Endothelial cell of umbilical vein (primary cell): ENCODE measurements around the gene CAP2. TPM values are rescaled to one million over a fixed set of nuclear protein-coding genes. Genes with fewer than 3 reads are reported as not detected.

ENCODE experiments used
- BruUV-seq: library from RNA; stranded (reverse); fragments of 400-500 nt; replicated peaks from 2 replicates; lab custom pipeline; 2021; lab: Mats Ljungman, UMichigan
- CTCF ChIA-PET: fragments of 300-600, 350-600 bp; sonication (Branson Sonifier 250); formaldehyde crosslinking; loops from one replicate; lab custom pipeline; 2021; ENCODE audit warnings: antibody characterized with exemption, inconsistent platforms; lab: Charles Lee
- POLR2A ChIA-PET: fragments of 300-600, 350-600 bp; sonication (Branson Sonifier 250); formaldehyde crosslinking; loops from one replicate; lab custom pipeline; 2021; ENCODE audit warnings: antibody characterized with exemption, inconsistent platforms; lab: Charles Lee
- DNase-seq: peaks from one replicate; pipeline ENCODE4 v3.0.0-alpha.2; 2011; ENCODE audit warnings: low read depth, low spot score
- FAIRE-seq: peaks from 2 replicates; lab custom pipeline; 2011; peaks lifted over from hg19 to GRCh38; lab: Jason Lieb, UNC
- H2AFZ ChIP-seq: 2 replicates; pipeline ENCODE4 v1.6.0; 2012; ENCODE audit warnings: low read depth, low read length, control low read depth, inconsistent platforms
- H3K27ac ChIP-seq: 2 replicates; pipeline ENCODE4 v1.5.1; 2011; ENCODE audit warnings: low read depth, mild to moderate bottlenecking, control low read depth, low read length, moderate library complexity; ENCODE audit not compliant: insufficient read depth
- H3K27me3 ChIP-seq, 2 experiments: 2 replicates each; pipeline versions ENCODE4 v1.6.0 to v1.6.1; 2011; ENCODE audit warnings: low read length in 2 of 2, mixed read lengths in 1 of 2; ENCODE audit not compliant: control insufficient read depth in 2 of 2, insufficient read depth in 2 of 2
- H3K36me3 ChIP-seq, 2 experiments: 2 replicates in 1 of 2; 3 replicates in 1 of 2; pipeline ENCODE4 v1.5.1; 2011; ENCODE audit warnings: low read length in 2 of 2, mild to moderate bottlenecking in 1 of 2, moderate library complexity in 1 of 2; ENCODE audit not compliant: control insufficient read depth in 2 of 2, insufficient read depth in 2 of 2; ENCODE audit errors: extremely low read depth in 1 of 2
- H3K4me1 ChIP-seq: 3 replicates; pipeline ENCODE4 v1.5.1; 2011; ENCODE audit warnings: mild to moderate bottlenecking, low read length; ENCODE audit not compliant: control insufficient read depth, insufficient read depth; ENCODE audit errors: extremely low read depth
- H3K4me2 ChIP-seq: 2 replicates; pipeline ENCODE4 v1.6.1; 2011; ENCODE audit warnings: low read length, control low read depth, mixed read lengths; ENCODE audit not compliant: insufficient read depth
- H3K4me3 ChIP-seq, 3 experiments: fragments of 200-600 bp in 1 of 3; sonication (generic), shearing (Covaris generic) in 1 of 3; replicated peaks in 1 of 3; 2 replicates each; pipeline ENCODE4 v1.5.1; 2011 to 2016; ENCODE audit warnings: control low read depth in 3 of 3, low read length in 3 of 3, mild to moderate bottlenecking in 2 of 3, inconsistent platforms in 1 of 3, low read depth in 1 of 3, moderate library complexity in 1 of 3; ENCODE audit not compliant: insufficient read depth in 1 of 3
- H3K79me2 ChIP-seq: 2 replicates; pipeline ENCODE4 v1.6.0; 2012; ENCODE audit warnings: low read length, inconsistent platforms; ENCODE audit not compliant: control insufficient read depth, insufficient read depth
- H3K9ac ChIP-seq: replicated peaks from 2 replicates; pipeline ENCODE3; 2011; ENCODE audit warnings: low read length, control low read depth; ENCODE audit not compliant: insufficient read depth; ENCODE audit errors: extremely low read depth
- H3K9me1 ChIP-seq: replicated peaks from 3 replicates; pipeline ENCODE4 v1.6.0; 2011; ENCODE audit warnings: mild to moderate bottlenecking, low read length; ENCODE audit not compliant: control insufficient read depth, insufficient read depth; ENCODE audit errors: extremely low read depth
- H3K9me3 ChIP-seq: replicated peaks from 2 replicates; pipeline ENCODE4 v1.5.1; 2012; ENCODE audit warnings: low read length, inconsistent platforms; ENCODE audit not compliant: control insufficient read depth, insufficient read depth
- H4K20me1 ChIP-seq: replicated peaks from 2 replicates; pipeline ENCODE3; 2011; ENCODE audit warnings: mild to moderate bottlenecking, low read length; ENCODE audit not compliant: control insufficient read depth, insufficient read depth; ENCODE audit errors: extremely low read depth
- CTCF ChIP-seq, 2 donors: IDR thresholded peaks; 1 replicate in 1 of 2; 2 replicates in 1 of 2; pipeline ENCODE4 v1.5.1; 2011; ENCODE audit warnings: low read length in 2 of 2, mild to moderate bottlenecking in 2 of 2, moderate library complexity in 2 of 2, control low read depth in 1 of 2, inconsistent platforms in 1 of 2, low read depth in 1 of 2; ENCODE audit not compliant: insufficient read depth in 1 of 2; ENCODE audit errors: extremely low read depth in 1 of 2
- EZH2 ChIP-seq: IDR thresholded peaks from 2 replicates; pipeline ENCODE4 v1.6.1; 2012; ENCODE audit warnings: borderline replicate concordance, low read depth, mild to moderate bottlenecking, moderate library complexity, low read length, inconsistent platforms; ENCODE audit not compliant: severe bottlenecking
- FOS ChIP-seq: IDR thresholded peaks from 2 replicates; pipeline ENCODE4 v1.6.1; 2011; ENCODE audit warnings: mild to moderate bottlenecking, low read length, moderate library complexity, borderline replicate concordance; ENCODE audit not compliant: insufficient read depth
- GATA2 ChIP-seq: IDR thresholded peaks from 2 replicates; pipeline ENCODE4 v1.7.0; 2011; ENCODE audit warnings: low read depth, mild to moderate bottlenecking, moderate library complexity, mixed read lengths, low read length; ENCODE audit not compliant: insufficient read length, insufficient read depth
- JUN ChIP-seq: IDR thresholded peaks from 2 replicates; pipeline ENCODE4 v1.6.1; 2011; ENCODE audit warnings: borderline replicate concordance, low read depth; ENCODE audit not compliant: insufficient read length, insufficient read depth
- MAX ChIP-seq: IDR thresholded peaks from 2 replicates; pipeline ENCODE4 v1.6.1; 2011; ENCODE audit not compliant: insufficient read depth, insufficient read length
- MYC ChIP-seq: IDR thresholded peaks from one replicate; pipeline ENCODE4 v1.6.1; 2011; ENCODE audit warnings: mild to moderate bottlenecking, low read depth, low read length
- POLR2A ChIP-seq: IDR thresholded peaks from 2 replicates; pipeline ENCODE4 v1.6.1; 2012; ENCODE audit warnings: low read depth, mild to moderate bottlenecking, control low read depth, low read length
- POLR2AphosphoS5 ChIP-seq: IDR thresholded peaks from 2 replicates; pipeline ENCODE4 v1.6.1; 2012; ENCODE audit warnings: low read depth, mild to moderate bottlenecking, control low read depth, low read length, moderate library complexity; ENCODE audit not compliant: insufficient read depth
- dilution Hi-C: fragments of 300-500 bp; cut with MboI; formaldehyde crosslinking; loops from one replicate; pipeline ENCODE4 v1.15.0; 2019; ENCODE audit warnings: low sequenced_read_pairs; ENCODE audit not compliant: extremely low pct_ligation_motif_present
- intact Hi-C: fragments of 100-400 bp; cut with micrococcal nuclease; formaldehyde crosslinking; loops from one replicate; pipeline ENCODE4 v1.10.0; 2022
- polyA plus RNA-seq, 4 experiments: library from polyadenylated mRNA; depleted of rRNA in 3 of 4; stranded (reverse) in 3 of 4; unstranded in 1 of 4; fragments of >200 nt; gene quantifications; 2 replicates each; pipeline versions ENCODE4 v1.2.1 to v1.2.3, GENCODE V29; 2011 to 2012; ENCODE audit warnings: missing spikeins in 1 of 4
- total RNA-seq: library from RNA; stranded (reverse); gene quantifications from 2 replicates; pipeline ENCODE4 v1.2.3, GENCODE V29; 2021

The CAP2 gene
- total and polyA plus RNA-seq, 2 donors (not counting 3 experiments of a cell fraction or from before 2014, with no cell fraction given), result 12.2 to 21.3 TPM

GRCh38 chr6:17474289-17474688 is 80.9 kb downstream of the CAP2 start:
- no peak for TF ChIP-seq CTCF (IDR thresholded peaks at IDR 0.05; ENCODE audit: extremely low read depth in 1 of 2, insufficient read depth in 1 of 2, low read depth in 1 of 2, low read length in 2 of 2)
- no peak for TF ChIP-seq POLR2A
- no peak for TF ChIP-seq EZH2
- TF ChIP-seq MYC, result no peak
- no peak for TF ChIP-seq GATA2
- TF ChIP-seq POLR2AphosphoS5, result no peak
- no peak for TF ChIP-seq FOS
- TF ChIP-seq JUN, result no peak
- TF ChIP-seq MAX, result no peak
- no TSS peak for BruUV-seq

More at GRCh38 chr6:17474289-17474688, 80.9 kb downstream of the CAP2 start:
- Histone ChIP-seq H3K27ac (no peak overlapping the region), H3K4me2 (no peak overlapping the region), H2AFZ (no peak overlapping the region), H4K20me1 (no peaks in the 10 kb centered on the region), H3K36me3 (no peaks in the 10 kb centered on the region), H3K9me3 (no peaks in the 10 kb centered on the region), H3K79me2 (no peaks in the 10 kb centered on the region), H3K27me3 (no peaks in the 10 kb centered on the region), H3K9me1 (no peaks in the 10 kb centered on the region), H3K4me1 (peaks cover 4% of the 10 kb centered on the region), H3K9ac (no peak overlapping the region), H3K4me3 (no peak overlapping the region)
- ChIA-PET CTCF (interaction anchor here (0.7 to 3.1 kb wide), 3 partner anchors 23 to 110 kb away, joined by 3 to 26 read pairs (median 3); no protein-coding TSS in a partner anchor), POLR2A (interaction anchor here (0.6 to 0.7 kb wide), 2 partner anchors 15 to 636 kb away, joined by 5 read pairs; no protein-coding TSS in a partner anchor)
- DNase-seq (no peak), FAIRE-seq (no peak)
- dilution Hi-C loops, result no loop called here
- intact Hi-C loops, result no loop called here
